NCI-H460 (cell line): Measurements from ENCODE around the gene ARSB. TPM values are rescaled to one million over a fixed set of nuclear protein-coding genes. Genes with fewer than 3 reads are reported as not detected.
"Not testable (repeated sequence)": the region's sequence is repeated elsewhere in the genome, so short reads cannot be mapped to it uniquely, and the experiment has no call there.

Source experiments
- DNase-seq: peaks from one replicate; pipeline ENCODE4 v3.0.0-alpha.2; 2016; ENCODE audit warnings: low read depth; ENCODE audit errors: extremely low read depth
- small RNA-seq, 2 experiments: library from RNA; depleted of rRNA; stranded (forward); fragments of <200 nt; gene quantifications; one replicate each; pipeline ENCODE3, GENCODE V24; 2014
- total RNA-seq: library from RNA; depleted of rRNA; stranded (reverse); fragments of >200 nt; shearing (Covaris generic); gene quantifications from 2 replicates; pipeline ENCODE4 v1.2.3, GENCODE V29; 2014; rRNA removed

ARSB gene
- total RNA-seq, 1 experiment from 2014 or later = 20.0 TPM

DNA sequence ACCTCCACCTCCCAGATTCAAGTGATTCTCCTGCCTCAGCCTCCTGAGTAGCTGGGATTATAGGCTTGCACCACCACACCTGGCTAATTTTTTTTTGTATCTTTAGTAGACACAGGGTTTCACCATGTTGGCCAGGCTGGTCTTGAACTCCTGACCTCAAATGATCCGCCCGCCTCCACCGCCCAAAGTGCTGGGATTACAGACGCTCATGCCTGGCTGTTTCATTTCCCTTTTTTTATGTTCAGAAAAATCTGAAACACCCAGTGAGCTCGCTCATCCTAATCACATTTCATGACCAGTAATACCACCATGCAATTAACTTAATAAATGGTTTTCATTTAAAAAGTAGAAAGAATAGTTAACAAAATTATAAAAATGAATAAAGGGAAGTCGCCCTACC lies 252.4 kb downstream of the ARSB start:
- not testable (repeated sequence) for DNase-seq

DNA sequence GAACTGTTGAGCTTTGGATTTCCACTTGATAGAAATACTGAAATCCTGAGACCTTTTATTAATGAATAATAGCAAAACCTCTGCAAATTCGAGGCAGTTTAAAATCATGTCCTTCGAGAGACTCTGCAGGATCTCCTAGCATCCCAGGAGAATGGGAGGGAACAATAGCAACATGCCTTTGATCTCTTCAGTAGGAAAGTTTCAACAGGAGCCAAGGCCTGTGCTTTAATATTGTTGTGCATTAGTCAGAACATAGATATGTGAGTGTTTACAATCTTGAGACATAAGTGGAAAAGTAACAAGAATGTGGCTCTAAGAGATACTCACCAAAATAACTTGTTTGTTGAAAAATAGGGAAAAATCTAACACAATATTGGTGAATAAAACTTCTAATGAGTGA lies 253.2 kb downstream of the ARSB start:
- no peak for DNase-seq

DNA sequence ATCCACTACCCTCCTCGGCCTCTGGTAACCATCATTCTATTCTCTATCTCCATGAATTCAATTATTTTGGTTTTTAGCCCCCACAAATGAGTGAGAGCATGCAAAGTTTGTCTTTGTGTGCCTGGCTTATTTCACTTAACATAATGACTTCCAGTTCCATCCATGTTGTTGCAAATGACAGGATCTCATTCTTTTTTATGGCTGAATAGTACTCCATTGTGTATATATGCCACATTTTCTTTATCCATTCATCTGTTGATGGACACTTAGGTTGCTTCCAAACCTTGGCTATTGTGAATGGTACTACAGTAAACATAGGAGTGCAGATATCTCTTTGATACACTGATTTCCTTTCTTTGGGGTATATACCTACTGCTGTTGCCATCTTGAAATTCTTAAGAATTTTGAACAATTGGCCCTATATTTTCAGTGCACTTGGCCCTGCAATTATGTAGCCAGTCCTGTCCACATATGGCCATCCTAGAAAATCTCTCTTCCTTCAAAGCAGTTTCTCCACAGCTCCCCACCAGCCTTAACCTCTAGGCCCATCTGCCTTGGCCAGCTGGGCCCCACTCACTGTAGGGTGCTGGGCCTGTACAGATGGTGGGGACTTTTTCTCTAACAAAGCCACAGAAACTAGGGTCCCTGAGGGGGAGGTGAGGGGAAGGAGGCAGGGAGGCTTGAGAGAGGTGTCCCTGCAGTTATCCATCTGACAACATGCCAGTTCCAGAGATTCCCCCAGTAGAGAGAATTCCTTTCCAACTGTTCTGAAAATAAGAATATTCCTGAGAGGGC lies 254.6 kb downstream of the ARSB start:
- DNase-seq = no peak

DNA sequence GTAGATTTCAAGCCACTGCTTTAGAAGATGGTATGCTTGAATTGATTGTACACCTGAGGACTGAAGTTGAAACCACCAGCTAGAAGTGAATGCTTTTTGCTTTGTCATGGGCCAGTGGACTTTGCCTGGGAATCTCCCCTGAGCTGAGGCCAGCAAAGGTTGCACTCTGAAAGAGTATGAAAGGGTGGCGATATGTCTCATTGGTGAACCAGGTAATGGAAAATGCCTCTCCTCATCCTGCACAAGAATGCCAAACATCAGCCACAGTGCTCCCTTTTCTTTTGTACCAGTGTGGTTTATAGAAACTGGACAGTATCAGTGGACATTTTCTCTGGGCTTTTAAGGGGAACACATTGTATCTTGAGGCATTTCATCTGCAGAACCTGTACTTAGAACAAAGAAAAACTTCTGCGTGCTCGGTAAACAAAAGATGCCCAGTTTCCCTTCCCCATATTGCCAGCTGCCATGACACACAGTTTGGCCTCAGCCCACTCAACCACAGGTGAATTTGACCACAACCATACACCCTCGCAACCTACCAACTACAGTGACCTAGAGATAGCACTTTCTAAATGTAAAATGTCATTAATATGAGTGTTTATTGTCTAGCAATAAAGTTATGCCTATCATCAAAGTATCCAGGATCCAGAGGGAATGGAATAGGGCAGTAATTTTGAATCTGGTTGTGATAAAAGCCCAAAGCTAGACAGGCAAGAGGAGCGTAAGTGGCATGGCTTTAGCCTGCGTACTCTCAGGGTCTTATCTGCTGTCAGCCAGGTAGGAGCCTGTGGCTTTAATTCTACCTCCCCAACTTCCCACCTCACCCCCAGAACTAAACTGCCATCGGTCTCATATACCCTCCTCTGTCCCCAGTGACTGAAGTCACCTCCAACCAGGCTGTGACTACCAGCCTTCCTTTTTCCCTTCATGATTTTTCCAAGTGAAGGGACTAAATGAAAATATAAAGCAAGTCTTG lies 257.0 kb downstream of the ARSB start:
- DNase-seq = no peak

Small RNAs within 50 kb of the gene (small RNA-seq; reads per million reads assigned to genes)
- 0 reads per million in 2 experiments for gene AC025755.1

Other genes starting within 250 kb of the ARSB start
- 0.20 TPM in 1 of 2 replicates, not detected in the other for gene DMGDH, start 84.4 kb upstream of the ARSB start, total RNA-seq
- not detected in 2 replicates for gene BHMT2, start 84.5 kb upstream of the ARSB start, total RNA-seq
- gene BHMT, start 126.5 kb upstream of the ARSB start, total RNA-seq = not detected in 2 replicates